ENCODE results near the gene FRMD4A. TPM values are rescaled to one million over a fixed set of nuclear protein-coding genes. Genes with fewer than 3 reads are reported as not detected.

FRMD4A gene
- total RNA-seq, 1 experiment from 2014 or later: 63.4 TPM

DNA sequence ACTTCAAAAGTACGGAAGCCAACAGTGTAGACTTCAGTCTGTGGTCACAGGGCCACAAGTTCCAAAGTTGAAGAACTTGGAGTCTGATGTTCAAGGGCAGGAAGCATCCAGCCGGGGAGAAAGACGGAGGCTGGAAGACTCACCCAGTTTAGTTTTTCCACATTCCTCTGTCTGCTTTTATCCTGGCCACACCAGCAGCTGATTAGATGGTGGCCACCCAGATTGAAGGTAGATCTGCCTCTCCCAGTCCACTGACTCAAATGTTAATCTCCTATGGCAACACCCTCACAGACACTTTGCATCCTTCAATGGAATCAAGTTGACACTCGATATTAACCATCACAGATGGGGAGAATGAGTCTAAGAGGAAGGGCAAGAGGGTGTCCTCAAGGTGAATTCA is 19.3 kb upstream of the FRMD4A start:
- DNase-seq (ENCODE audit: low spot score): no peak
- in situ Hi-C loops (cut with HindIII; ENCODE audit: low sequenced_read_pairs): no loop called here

DNA sequence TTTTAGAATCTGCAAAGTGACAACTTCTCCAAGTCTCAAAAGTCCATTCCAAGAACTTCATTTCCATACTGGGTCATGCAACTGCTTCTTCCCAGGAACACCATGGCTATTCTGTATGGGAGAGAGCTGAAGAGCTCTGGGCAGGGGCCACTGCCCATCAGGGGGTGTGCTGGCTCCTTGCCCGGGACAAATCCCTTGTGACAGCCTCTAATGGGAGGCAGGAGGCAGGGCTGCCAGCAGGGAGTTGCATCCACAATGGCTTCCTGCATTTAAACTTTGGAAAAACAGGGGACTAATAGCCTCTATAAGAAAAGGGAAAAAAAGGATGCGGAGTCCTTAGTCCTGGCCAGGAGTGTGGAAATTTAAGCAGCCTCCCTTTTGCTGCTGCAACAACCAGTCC is 18.4 kb upstream of the FRMD4A start:
- DNase-seq (ENCODE audit: low spot score): peak; percentile 17
- in situ Hi-C loops (cut with HindIII; ENCODE audit: low sequenced_read_pairs): no loop called here

DNA sequence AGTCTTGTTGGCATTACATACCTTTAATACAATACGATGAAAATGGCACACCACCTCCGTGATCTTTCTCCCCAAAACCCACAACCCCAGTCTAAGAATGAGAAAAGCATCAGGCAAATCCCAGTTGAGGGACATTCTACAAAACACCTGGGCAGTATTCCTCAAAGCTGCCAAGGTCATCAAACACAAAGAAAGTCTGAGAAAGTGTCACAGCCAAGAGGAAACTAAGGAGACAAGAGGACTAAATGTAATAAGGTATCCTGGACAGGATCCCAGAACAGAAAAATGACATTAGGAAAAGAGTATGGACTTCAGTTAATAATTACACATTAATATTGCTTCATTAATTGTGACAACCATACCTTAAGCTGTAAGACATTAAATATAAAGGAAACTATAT is 14.5 kb upstream of the FRMD4A start:
- in situ Hi-C loops (cut with HindIII; ENCODE audit: low sequenced_read_pairs): no loop called here
- DNase-seq (ENCODE audit: low spot score): no peak

DNA sequence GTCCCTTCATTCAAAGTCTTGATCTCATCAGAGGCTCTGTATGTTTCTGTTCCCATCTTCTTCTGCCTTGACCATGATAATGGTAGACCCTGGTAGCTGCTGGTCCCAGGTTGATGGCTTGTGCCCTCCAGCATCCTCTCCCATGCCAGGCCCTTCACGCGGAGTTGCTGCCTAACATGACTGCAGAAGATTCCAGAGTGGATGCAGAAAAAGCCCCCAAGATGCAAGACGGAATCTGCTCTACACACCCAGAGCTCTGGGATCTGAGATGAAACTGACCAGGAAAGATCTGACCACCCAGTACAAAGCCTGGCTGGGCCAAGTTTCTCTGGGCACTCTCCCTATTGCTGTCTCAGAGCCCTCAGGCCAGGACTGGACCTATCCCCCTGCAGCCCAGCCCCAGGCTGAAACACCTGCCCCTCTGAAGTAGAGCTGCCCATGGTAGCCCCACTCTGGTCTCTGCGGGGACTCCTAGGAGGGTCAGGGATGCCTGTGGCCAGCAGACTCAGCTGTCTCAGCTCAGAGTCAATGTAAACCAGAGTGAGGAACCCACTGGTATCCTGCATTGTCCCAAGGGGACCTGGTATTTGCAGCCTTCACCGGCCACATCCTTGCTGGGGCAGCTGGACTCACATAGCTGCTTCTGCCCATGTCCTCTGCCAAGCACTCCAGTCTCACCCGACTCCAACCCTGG is 9.5 kb upstream of the FRMD4A start:
- in situ Hi-C loops (cut with HindIII; ENCODE audit: low sequenced_read_pairs): no loop called here

DNA sequence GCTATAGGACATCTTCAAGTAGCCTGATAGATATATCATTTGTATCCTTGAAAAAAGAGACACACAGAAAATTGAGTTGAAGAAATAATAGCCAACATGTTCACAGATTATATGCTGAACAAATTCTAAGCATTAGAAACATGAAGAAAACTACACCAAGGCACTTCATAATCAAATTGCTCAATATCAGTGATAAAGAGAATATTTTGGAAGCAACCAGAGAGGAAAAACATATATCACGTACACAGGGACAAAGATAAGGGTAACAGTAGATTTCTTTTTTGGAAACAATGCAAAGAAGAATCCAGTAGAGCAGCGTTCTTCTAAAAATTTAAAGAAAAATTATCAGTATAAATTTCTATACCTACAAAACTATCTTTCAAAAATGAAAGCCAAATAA is 6.0 kb upstream of the FRMD4A start:
- no peak for DNase-seq (ENCODE audit: low spot score)
- in situ Hi-C loops (cut with HindIII; ENCODE audit: low sequenced_read_pairs): no loop called here

More for the DNA sequence above, 9.5 kb upstream of the FRMD4A start:
- DNase-seq (ENCODE audit: low spot score): no peak

DNA sequence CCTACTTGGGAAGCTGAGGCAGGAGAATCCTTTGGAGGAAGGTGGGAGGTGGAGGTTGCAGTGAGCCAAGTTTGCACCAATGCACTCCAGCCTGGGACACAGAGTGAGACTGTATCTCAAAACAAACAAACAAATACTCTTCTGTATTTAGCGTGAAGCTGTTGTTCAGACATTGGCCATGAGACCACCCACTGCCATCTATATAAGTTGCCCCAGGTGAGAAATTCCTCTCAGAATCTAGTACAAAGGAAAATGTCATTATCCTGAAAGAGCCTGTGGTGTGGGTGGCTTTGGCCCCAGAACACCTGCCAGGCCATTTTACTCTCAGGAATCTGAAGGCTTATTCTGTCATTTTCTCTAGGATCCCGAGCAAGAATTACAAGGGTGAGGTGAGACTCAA is 4.0 kb upstream of the FRMD4A start:
- no peak for DNase-seq (ENCODE audit: low spot score)
- in situ Hi-C loops (cut with HindIII; ENCODE audit: low sequenced_read_pairs): no loop called here

DNA sequence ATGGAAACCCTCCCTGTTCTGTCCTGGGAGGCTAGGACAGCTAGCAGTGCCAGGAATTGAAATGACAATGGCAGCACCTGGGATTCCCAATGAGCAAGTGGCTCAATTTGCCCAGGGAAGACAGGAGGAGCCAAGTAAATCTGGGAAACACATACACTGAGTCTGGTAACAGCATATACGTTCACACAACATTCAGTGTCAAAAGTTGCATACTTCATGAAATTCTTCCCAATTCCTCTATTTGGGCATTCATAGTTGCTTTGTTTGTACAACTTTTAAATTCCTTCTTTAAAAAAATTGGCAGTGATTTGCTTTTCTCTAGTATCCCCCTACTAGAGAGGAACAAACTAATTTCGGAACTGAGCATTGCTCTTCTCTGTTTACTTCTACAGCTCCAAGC is 2.9 kb upstream of the FRMD4A start:
- in situ Hi-C loops (cut with HindIII; ENCODE audit: low sequenced_read_pairs): no loop called here
- DNase-seq (ENCODE audit: low spot score): no peak

DNA sequence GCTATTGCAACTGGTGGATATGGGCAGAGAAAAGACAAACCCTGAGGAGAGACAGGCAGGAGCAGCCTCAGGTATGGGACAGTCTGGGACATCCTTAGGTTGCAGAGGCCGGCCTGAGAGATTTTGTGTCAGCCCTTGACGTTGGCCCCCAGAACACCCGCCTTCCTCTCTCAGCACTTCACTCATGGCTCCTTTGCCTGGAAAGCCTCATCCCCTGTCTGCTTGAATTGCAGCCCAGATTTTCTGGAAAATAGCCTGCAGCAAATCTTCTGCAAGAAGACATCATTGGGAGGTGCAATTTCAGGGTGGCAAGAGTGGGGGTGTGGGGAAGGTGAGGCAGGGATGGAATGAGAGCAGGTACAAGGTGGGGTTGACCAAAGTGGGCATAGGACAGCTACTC is 2.2 kb upstream of the FRMD4A start:
- DNase-seq (ENCODE audit: low spot score): no peak
- in situ Hi-C loops (cut with HindIII; ENCODE audit: low sequenced_read_pairs): no loop called here

DNA sequence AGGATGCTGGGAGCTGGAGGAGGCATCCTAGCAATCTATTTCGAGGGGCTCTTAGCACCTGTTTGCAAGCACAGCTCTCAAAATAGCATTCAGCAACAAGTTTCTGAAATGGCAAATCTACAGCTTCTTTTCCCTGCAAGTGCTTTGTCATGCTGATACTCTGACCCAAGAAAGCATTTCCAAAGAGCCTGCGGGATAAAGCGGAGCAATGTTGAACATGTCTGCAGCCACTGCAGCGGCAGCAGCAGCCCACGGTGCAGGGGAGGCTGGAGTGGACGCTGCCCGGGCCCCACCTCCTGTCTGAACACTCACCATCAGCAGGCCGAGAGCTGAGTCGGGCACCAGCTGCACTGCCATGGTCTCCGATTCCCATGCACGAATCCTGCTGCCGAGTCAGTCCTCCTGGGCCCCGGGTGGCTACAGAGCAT is 964 bp downstream of the FRMD4A start:
- in situ Hi-C loops (cut with HindIII; ENCODE audit: low sequenced_read_pairs): no loop called here
- peak; percentile 11 for DNase-seq (ENCODE audit: low spot score)

DNA sequence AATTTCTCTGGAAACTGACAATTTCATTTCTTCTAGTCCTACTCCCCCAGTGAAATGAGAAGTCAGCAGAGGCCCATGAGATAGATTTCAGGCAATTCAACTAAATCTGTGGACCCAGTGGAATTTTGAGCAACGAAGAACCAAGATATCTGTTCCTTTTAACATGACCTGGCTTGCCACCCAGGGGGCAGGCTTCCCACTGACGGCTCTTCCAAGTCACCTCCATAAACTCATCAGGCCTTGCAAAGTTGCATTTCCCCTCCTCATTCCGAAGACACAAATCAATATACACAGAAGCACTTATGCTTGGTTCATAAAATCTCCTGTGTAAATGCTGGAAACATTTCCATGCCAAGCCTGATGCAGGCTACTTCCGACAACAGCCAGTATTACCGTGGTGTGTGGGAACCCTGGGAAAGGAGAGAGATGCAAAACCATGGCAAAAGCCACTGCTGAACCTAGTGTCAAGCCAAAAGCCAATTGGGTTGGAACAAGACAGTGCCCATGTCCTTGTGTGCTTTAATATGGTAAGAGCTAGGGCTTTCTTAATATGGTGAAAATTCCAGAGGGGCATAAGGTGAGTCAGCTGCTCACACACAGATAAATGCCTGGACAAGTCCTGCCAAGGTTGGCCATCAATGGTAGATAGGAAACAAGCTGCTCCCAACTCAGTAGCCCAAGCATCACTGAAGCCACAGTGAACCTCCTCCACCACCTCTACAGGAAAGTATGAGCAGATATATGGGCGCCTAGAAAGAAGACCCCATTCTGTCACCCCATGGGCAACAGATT is 1.6 kb downstream of the FRMD4A start:
- DNase-seq (ENCODE audit: low spot score): no peak
- in situ Hi-C loops (cut with HindIII; ENCODE audit: low sequenced_read_pairs): no loop called here

DNA sequence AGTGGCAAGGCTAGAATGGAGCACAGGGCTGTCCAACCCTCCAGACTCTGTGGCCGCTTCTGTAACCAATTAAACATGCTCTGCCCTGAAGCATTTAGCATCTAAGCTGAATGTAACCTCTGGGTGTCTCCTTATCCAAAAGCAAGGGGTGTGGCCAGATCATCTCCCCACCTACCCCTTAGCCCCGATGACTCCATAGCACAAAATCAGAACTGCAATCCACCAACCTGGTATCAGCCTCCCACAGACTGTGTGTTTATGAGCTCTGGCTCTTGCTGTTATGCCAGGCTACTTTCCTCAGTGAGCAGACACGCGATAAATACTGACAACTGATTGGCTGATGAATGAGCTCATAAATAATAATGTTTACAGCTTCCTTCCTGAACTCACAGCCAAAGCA is 3.2 kb downstream of the FRMD4A start:
- no peak for DNase-seq (ENCODE audit: low spot score)
- in situ Hi-C loops (cut with HindIII; ENCODE audit: low sequenced_read_pairs): no loop called here

DNA sequence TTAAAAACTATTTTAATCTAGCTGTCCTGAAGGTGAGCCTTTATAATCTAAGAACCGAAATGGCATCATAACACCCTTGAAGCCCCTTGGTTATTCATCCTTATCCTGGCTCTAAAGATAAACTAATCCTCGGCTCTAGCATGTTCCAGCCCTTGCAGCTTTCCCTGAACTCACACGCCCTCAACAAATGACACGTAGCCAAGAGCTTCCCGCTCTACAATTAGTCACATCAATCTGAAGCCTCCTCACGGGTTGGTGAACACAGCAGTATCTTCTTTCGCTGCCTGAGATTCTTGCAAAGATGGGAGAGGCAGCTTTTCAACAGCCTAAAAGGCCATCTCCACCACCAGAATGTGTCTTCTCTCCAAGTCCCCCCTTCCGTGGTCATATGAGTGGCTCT is 4.1 kb downstream of the FRMD4A start:
- in situ Hi-C loops (cut with HindIII; ENCODE audit: low sequenced_read_pairs): no loop called here
- no peak for DNase-seq (ENCODE audit: low spot score)

DNA sequence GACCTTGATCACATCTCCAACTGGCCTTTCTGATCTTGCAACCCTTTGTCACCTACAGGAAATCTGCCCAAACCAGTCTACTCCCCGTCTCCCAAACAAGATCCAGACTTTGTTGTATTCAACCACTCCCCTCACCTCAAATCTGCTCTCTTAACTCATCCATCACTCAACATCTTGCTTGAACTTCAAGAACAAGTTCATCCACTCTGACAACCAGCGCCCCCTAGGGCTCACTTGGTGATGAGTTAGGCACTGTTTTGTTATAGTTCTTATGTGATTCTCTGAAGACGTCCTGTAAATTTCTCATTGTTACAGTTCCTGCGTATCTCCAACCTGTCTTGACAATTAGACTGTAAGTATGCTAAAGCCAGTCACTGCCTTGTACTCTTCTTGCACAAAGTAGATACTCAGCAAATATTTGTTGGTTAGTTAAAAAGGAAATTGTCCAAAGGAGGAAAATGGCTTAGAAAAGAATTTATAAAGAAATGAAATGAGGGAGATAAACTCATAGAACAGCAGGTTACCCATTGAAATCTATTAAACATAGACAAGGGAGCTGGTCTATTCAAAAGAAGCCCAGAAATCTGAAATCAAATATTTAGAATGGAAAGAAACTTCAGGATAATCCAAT is 5.3 kb downstream of the FRMD4A start:
- peak; percentile 41 for DNase-seq (ENCODE audit: low spot score)
- in situ Hi-C loops (cut with HindIII; ENCODE audit: low sequenced_read_pairs): no loop called here

DNA sequence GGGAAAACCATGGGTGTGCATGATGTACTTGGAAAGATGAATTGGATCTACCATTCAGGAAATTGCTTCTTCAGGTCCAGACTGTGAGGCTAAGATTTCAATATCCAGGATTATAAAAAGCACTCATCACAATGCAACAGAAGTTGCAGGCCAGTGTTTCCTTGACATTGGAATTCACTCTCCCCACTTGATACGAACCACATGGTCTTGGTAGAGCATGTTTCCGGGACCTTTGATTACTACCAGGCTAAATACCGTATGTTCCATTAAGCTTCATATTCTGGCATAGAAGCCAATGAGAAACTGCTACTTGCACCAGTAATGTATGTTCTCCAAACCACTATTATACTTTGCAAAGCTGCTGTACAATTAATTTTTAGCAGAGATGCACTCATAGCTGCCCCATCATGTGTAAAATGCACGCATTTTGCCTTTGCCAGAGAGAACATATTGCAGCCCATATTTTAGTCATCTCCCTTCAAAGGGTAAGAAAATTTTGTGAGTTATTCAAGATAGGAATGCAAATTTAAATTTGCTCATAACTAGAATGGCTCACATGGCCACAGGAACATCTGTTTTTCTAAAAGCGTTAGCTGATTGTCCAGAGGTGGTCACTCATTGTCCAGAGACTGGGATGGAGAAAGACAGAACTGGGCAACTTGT is 8.1 kb downstream of the FRMD4A start:
- no peak for DNase-seq (ENCODE audit: low spot score)
- in situ Hi-C loops (cut with HindIII; ENCODE audit: low sequenced_read_pairs): no loop called here

DNA sequence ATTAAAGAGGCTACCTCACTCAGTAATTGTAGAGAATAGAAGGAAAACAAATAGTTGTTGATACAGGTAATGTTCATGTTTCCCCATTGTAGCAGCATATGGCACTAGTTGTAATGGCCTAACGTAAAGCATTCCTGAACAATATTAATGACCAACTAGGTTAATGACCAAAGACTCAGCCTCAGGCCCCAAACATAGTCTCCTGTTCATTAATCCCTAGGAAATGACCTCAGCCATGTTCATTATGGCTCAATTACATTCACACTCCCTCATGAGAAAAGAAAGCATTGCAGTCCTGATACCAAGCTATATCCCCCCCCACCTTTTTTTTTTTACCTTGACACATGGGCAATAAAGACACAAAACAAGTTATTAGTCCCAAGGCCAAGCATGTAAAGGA is 12.7 kb downstream of the FRMD4A start:
- in situ Hi-C loops (cut with HindIII; ENCODE audit: low sequenced_read_pairs): no loop called here
- no peak for DNase-seq (ENCODE audit: low spot score)

DNA sequence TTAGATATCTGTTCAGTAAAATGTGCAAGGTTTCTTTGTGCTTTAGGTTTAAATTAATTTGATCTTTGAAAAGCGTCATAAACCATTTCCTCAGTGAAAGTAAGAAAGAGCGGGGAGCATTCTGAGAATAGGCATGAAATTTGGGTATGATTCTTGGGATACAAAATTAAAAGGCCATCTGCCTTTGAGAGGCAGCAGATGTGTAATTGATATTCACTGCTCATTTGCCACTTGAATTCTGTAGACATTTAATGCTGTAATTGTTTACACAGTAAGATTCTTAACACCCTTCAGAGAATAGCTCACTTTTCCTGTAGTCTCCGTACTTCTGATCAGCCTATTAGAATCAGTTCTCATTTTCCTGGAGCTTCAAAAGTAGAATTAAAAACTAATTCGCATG is 18.7 kb downstream of the FRMD4A start:
- no peak for DNase-seq (ENCODE audit: low spot score)
- in situ Hi-C loops (cut with HindIII; ENCODE audit: low sequenced_read_pairs): no loop called here

DNA sequence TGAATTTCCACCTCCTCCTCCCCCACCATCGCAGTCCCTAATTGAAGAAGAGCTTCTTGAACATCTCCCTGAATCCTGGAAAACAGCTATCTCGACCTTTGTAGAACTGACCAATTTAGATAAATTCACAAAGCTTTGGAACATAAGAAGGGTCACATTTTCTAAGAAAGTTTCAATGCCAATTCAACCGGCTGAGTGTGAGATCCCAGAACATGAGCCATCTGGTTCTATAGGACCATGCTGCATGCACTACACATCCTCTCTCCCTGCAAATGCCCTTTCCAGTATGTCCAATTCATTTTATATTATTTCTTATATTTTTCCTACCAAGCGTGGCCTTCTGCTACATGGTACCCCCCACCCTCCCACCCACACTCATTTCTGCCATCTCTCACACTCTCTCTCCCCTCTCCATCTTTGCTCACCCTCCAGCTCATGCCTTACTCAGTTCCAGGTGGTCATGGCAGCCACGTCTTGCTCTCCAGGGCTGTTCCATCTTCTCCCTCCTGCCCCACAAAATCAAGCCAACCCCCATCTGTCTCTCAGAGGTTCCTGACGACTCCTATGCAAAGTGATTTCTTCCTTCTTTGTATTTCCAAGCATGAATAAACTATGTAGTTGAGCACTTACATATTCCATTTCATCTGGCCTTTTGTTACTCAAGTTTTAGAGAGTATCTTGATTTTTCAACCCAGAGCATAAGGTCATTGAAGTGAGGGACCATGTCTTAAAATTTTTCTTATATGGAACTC is 19.3 kb downstream of the FRMD4A start:
- no peak for DNase-seq (ENCODE audit: low spot score)
- in situ Hi-C loops (cut with HindIII; ENCODE audit: low sequenced_read_pairs): no loop called here

DNA sequence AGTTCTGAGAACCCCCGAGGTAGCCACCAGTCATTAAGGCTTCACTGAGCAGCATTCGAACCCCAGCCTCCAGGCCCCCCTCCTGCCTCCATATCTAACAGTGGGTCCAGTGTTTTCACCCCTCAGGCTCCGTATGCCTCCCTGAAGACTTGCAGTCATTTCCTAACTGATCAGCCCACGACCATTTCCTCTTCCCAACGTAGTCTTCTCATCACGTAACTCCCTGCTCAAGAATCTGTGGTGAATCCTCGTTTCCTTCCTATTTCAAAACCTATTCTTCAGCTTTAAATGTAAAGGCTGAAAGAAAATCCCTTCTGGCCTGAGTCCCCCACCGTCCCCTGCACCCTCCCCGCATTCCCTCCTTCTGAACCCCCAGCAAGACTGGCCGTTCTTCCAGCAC is 21.1 kb downstream of the FRMD4A start:
- no peak for DNase-seq (ENCODE audit: low spot score)
- in situ Hi-C loops (cut with HindIII; ENCODE audit: low sequenced_read_pairs): no loop called here

DNA sequence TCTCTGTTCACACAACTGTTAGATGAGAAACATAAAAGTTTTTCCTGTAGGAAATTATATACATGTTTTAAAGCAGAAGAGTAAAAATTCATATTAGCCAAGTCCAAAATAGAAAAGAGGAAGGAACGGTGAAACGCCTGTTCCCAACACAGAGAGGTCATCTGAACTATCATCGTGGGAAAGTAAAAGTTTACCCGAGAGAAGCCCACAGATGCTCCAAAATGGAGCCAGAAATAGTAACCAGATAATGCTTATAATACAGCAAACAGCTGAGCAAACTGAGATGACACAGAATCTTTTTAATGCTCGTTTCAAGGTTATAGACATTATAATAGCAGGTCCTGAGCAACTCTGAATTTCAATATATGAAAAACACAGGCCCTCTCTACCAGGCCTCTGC is 24.5 kb downstream of the FRMD4A start:
- in situ Hi-C loops (cut with HindIII; ENCODE audit: low sequenced_read_pairs): no loop called here
- no peak for DNase-seq (ENCODE audit: low spot score)

Measured in G401 (cell line).